ENCODE data around the gene IL18R1. TPM values are rescaled to one million over a fixed set of nuclear protein-coding genes. Genes with fewer than 3 reads are reported as not detected.

IL18R1 gene
- total and polyA plus RNA-seq, 9 of the 15 experiments (the other 6 are each of a cell fraction or from before 2014, with no cell fraction given): 0.55 to 10.0 (median 2.5) TPM

DNA sequence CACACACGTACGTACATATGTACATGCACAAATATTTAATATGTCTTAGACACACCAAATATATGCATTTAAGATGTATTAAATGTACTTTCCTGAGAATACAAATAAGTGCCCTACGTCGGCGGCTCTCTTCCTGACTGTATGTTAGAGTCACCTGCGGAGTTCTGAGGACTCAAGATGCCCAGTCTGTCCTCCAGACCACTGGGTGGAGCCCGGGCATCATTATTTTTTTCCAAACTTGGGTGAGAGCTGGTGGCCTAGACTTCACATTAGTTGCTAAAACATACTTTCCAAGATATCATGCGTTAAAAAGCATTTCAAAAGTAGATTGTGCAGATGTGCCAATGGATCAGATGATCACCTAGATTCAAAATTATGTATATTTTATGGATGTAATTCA, 2.9 kb downstream of the IL18R1 start:
- WGBS (ENCODE audit: insufficient coverage, low coverage, missing lambda C conversion rate): 61% methylated on average over 8 of the region's 8 CpGs
- in situ Hi-C loops (cut with MboI): loop anchor here (5.0 to 10.0 kb wide), 2 partner anchors 89 to 344 kb away; no protein-coding TSS in a partner anchor
- H3K4me3 ChIP-seq: no peak overlapping the region
- ATAC-seq: no peak
- no peaks in the 10 kb centered on the region for H4K20me1 ChIP-seq (replicated peaks; ENCODE audit: control insufficient read depth, insufficient read depth, low read length)
- no peak for FAIRE-seq
- no peaks in the 10 kb centered on the region for H3K9me1 ChIP-seq (ENCODE audit: control insufficient read depth, insufficient read depth, low read length)
- ChIA-PET CTCF (ENCODE audit: low intra/inter-chr PET ratio) (interaction anchor here (1.2 kb wide), 1 partner anchor 117 kb away, joined by 3 read pairs; no protein-coding TSS in a partner anchor), POLR2A (interaction anchor here (0.9 kb wide), 1 partner anchor 68 kb away, joined by 3 read pairs; no protein-coding TSS in a partner anchor)
- H3K9me3 ChIP-seq (replicated peaks; ENCODE audit: control insufficient read depth, insufficient read depth, low read depth, low read length): no peaks in the 10 kb centered on the region
- intact Hi-C loops (cut with micrococcal nuclease): loop anchor here (1.0 to 5.0 kb wide), 5 partner anchors 56 to 351 kb away; no protein-coding TSS in a partner anchor
- H3K4me1 ChIP-seq (replicated peaks in 1 of 2; ENCODE audit: control insufficient read depth in 2 of 2, insufficient read depth in 2 of 2, low read length in 2 of 2): peaks cover 0 to 12% of the 10 kb centered on the region in 2 experiments; a peak in 2 of 5 replicates
- DNase-seq (ENCODE audit: extremely low read depth in 1 of 4, low spot score in 3 of 4): no peak
- no peaks in the 10 kb centered on the region for H3K36me3 ChIP-seq (ENCODE audit: control insufficient read depth, insufficient read depth, low read length)
- 0 out of 2 replicates have a peak, but pooled peaks have one; percentile 19 for TF ChIP-seq SMC3 (conservative IDR thresholded peaks at IDR 0.05; ENCODE audit: insufficient read depth, low read depth, low read length)
- TF ChIP-seq, protein P1, sequence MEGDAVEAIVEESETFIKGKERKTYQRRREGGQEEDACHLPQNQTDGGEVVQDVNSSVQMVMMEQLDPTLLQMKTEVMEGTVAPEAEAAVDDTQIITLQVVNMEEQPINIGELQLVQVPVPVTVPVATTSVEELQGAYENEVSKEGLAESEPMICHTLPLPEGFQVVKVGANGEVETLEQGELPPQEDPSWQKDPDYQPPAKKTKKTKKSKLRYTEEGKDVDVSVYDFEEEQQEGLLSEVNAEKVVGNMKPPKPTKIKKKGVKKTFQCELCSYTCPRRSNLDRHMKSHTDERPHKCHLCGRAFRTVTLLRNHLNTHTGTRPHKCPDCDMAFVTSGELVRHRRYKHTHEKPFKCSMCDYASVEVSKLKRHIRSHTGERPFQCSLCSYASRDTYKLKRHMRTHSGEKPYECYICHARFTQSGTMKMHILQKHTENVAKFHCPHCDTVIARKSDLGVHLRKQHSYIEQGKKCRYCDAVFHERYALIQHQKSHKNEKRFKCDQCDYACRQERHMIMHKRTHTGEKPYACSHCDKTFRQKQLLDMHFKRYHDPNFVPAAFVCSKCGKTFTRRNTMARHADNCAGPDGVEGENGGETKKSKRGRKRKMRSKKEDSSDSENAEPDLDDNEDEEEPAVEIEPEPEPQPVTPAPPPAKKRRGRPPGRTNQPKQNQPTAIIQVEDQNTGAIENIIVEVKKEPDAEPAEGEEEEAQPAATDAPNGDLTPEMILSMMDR (IDR thresholded peaks at IDR 0.05 in 2 of 3, conservative IDR thresholded peaks at IDR 0.05 in 1 of 3; ENCODE audit: insufficient read depth in 2 of 3, low read depth in 1 of 3, low read length in 3 of 3): peak; percentile 23 to 43 (median 30); a peak in 4 of 6 replicates
- TF ChIP-seq, protein P2, sequence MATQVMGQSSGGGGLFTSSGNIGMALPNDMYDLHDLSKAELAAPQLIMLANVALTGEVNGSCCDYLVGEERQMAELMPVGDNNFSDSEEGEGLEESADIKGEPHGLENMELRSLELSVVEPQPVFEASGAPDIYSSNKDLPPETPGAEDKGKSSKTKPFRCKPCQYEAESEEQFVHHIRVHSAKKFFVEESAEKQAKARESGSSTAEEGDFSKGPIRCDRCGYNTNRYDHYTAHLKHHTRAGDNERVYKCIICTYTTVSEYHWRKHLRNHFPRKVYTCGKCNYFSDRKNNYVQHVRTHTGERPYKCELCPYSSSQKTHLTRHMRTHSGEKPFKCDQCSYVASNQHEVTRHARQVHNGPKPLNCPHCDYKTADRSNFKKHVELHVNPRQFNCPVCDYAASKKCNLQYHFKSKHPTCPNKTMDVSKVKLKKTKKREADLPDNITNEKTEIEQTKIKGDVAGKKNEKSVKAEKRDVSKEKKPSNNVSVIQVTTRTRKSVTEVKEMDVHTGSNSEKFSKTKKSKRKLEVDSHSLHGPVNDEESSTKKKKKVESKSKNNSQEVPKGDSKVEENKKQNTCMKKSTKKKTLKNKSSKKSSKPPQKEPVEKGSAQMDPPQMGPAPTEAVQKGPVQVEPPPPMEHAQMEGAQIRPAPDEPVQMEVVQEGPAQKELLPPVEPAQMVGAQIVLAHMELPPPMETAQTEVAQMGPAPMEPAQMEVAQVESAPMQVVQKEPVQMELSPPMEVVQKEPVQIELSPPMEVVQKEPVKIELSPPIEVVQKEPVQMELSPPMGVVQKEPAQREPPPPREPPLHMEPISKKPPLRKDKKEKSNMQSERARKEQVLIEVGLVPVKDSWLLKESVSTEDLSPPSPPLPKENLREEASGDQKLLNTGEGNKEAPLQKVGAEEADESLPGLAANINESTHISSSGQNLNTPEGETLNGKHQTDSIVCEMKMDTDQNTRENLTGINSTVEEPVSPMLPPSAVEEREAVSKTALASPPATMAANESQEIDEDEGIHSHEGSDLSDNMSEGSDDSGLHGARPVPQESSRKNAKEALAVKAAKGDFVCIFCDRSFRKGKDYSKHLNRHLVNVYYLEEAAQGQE (IDR thresholded peaks at IDR 0.05; ENCODE audit: borderline replicate concordance): peak; percentile 44; the same call in 1 of the 2 replicates
- TF ChIP-seq, protein P2 (CRISPR knock-in tag; IDR thresholded peaks at IDR 0.05; ENCODE audit: low read depth): no peak
- TF ChIP-seq RAD21 (CRISPR knock-in tag; conservative IDR thresholded peaks at IDR 0.05 in 1 of 2, IDR thresholded peaks at IDR 0.05 in 1 of 2): peak in 1 of 2 experiments; percentile 59; a peak in 3 of 4 replicates
- no peak for TF ChIP-seq ZNF436 (CRISPR knock-in tag; IDR thresholded peaks at IDR 0.05)
- H3K27me3 ChIP-seq (ENCODE audit: control insufficient read depth in 2 of 2, insufficient read depth in 2 of 2, low read length in 2 of 2): no peaks in the 10 kb centered on the region
- H3K27ac ChIP-seq (ENCODE audit: extremely low read depth, low read depth, low read length): no peak overlapping the region
- no peaks in the 10 kb centered on the region for H3K79me2 ChIP-seq (ENCODE audit: control insufficient read depth, insufficient read depth, low read length)
- BruUV-seq (replicated peaks): no TSS peak
- no peak overlapping the region for H2AFZ ChIP-seq (ENCODE audit: low read depth, low read length)
- no peak overlapping the region for H3K4me2 ChIP-seq (ENCODE audit: insufficient read depth, low read length)
- no peak overlapping the region for H3K9ac ChIP-seq (ENCODE audit: insufficient read depth in 1 of 2, low read depth in 2 of 2, low read length in 2 of 2)

Data from K562 (cell line).